Measurements from ENCODE around the gene LPCAT2.

The LPCAT2 gene

GRCh38 chr16:55569025-55569424 lies 60.2 kb downstream of the LPCAT2 start:
- no peak for DNase-seq
- no peak overlapping the region for H3K4me3 ChIP-seq (ENCODE audit: low read depth, low read length)
- no peaks in the 10 kb centered on the region for H3K36me3 ChIP-seq
- no peaks in the 10 kb centered on the region for H3K9me3 ChIP-seq (ENCODE audit: severe bottlenecking)
- no peak for TF ChIP-seq CTCF (IDR thresholded peaks at IDR 0.05; ENCODE audit: low read depth, low read length)
- H3K27ac ChIP-seq: no peak overlapping the region
- H3K27me3 ChIP-seq (ENCODE audit: insufficient read depth, low read depth, severe bottlenecking): no peaks in the 10 kb centered on the region

GRCh38 chr16:55570159-55570558 lies 61.3 kb downstream of the LPCAT2 start:
- no peak for TF ChIP-seq CTCF (IDR thresholded peaks at IDR 0.05; ENCODE audit: low read depth, low read length)
- Histone ChIP-seq H3K9me3 (ENCODE audit: severe bottlenecking) (no peaks in the 10 kb centered on the region), H3K4me3 (ENCODE audit: low read depth, low read length) (no peak overlapping the region), H3K27ac (no peak overlapping the region), H3K36me3 (no peaks in the 10 kb centered on the region), H3K27me3 (ENCODE audit: insufficient read depth, low read depth, severe bottlenecking) (no peaks in the 10 kb centered on the region)
- DNase-seq: no peak

- no peaks in the 10 kb centered on the region for H3K27me3 ChIP-seq (ENCODE audit: insufficient read depth, low read depth, severe bottlenecking)
- no peak overlapping the region for H3K27ac ChIP-seq
- TF ChIP-seq CTCF (IDR thresholded peaks at IDR 0.05; ENCODE audit: low read depth, low read length): no peak
- no peaks in the 10 kb centered on the region for H3K36me3 ChIP-seq
- H3K9me3 ChIP-seq (ENCODE audit: severe bottlenecking): no peaks in the 10 kb centered on the region
- DNase-seq: no peak
- H3K4me3 ChIP-seq (ENCODE audit: low read depth, low read length): no peak overlapping the region
Observed at GRCh38 chr16:55571191-55571897, 62.5 kb downstream of the LPCAT2 start.

- H3K4me3 ChIP-seq (ENCODE audit: low read depth, low read length): no peak overlapping the region
- H3K9me3 ChIP-seq (ENCODE audit: severe bottlenecking): no peaks in the 10 kb centered on the region
- H3K36me3 ChIP-seq: no peaks in the 10 kb centered on the region
- no peak for DNase-seq
- H3K27ac ChIP-seq: no peak overlapping the region
- no peaks in the 10 kb centered on the region for H3K27me3 ChIP-seq (ENCODE audit: insufficient read depth, low read depth, severe bottlenecking)
- no peak for TF ChIP-seq CTCF (IDR thresholded peaks at IDR 0.05; ENCODE audit: low read depth, low read length)
Observed at GRCh38 chr16:55572439-55572838, 63.6 kb downstream of the LPCAT2 start.

- Histone ChIP-seq H3K4me3 (ENCODE audit: low read depth, low read length) (no peak overlapping the region), H3K27me3 (ENCODE audit: insufficient read depth, low read depth, severe bottlenecking) (no peaks in the 10 kb centered on the region)
- no peak for TF ChIP-seq CTCF (IDR thresholded peaks at IDR 0.05; ENCODE audit: low read depth, low read length)
Observed at GRCh38 chr16:55574811-55575210, 65.9 kb downstream of the LPCAT2 start.

GRCh38 chr16:55575496-55575895 lies 66.6 kb downstream of the LPCAT2 start:
- peaks cover 5% of the 10 kb centered on the region; the same call in 1 of the 2 replicates for H3K36me3 ChIP-seq
- no peaks in the 10 kb centered on the region for H3K27me3 ChIP-seq (ENCODE audit: insufficient read depth, low read depth, severe bottlenecking)
- no peak for TF ChIP-seq CTCF (IDR thresholded peaks at IDR 0.05; ENCODE audit: low read depth, low read length)
- no peak overlapping the region for H3K4me3 ChIP-seq (ENCODE audit: low read depth, low read length)
- no peak for DNase-seq
- H3K9me3 ChIP-seq (ENCODE audit: severe bottlenecking): no peaks in the 10 kb centered on the region
- no peak overlapping the region for H3K27ac ChIP-seq

More at GRCh38 chr16:55574811-55575210, 65.9 kb downstream of the LPCAT2 start:
- no peak for DNase-seq
- Histone ChIP-seq H3K36me3 (peaks cover 5% of the 10 kb centered on the region; the same call in 1 of the 2 replicates), H3K9me3 (ENCODE audit: severe bottlenecking) (no peaks in the 10 kb centered on the region), H3K27ac (no peak overlapping the region)

All from WERI-Rb-1 (cell line).